GM10847 (cell line): ENCODE results near the gene ZDHHC19.

Experiments used
- POLR2A ChIP-seq: IDR thresholded peaks from 2 replicates; pipeline ENCODE4 v1.6.1; 2011; ENCODE audit not compliant: insufficient read length; ENCODE audit errors: extremely low read depth

The ZDHHC19 gene

GRCh38 chr3:196193736-196194541, 17.3 kb downstream of the ZDHHC19 start:
- no peak for TF ChIP-seq POLR2A

DNA sequence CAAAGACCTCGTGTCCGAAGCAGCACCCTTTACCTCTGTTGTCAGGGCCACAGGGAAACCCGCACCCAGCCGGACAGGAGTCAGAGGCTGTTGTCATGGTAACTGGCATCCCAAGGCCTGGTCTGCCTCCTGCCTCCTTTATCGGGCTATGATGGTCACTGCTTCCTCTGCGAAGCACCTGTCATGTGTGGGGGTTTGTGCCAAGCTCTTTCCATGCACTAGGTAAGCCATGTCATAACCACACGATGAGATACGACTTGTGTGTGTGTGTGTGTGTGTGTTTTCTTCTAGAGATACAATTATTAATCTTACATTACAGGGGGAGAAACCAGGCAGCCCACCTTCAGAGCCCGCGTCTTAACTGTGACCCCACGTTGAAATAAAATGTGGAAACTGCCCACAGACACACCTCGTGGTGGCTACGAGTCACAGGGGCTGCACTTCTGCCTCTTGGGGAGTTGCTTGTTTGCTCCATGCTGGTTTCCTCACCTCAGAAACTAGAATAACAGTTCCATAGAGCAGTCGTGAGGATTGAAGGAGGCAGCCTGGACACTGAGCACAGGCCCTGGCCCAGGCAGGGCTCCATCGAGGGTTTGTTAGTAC, 18.0 kb downstream of the ZDHHC19 start:
- TF ChIP-seq POLR2A = no peak

- TF ChIP-seq POLR2A = no peak
Observed at GRCh38 chr3:196192524-196193051, 18.6 kb downstream of the ZDHHC19 start.

DNA sequence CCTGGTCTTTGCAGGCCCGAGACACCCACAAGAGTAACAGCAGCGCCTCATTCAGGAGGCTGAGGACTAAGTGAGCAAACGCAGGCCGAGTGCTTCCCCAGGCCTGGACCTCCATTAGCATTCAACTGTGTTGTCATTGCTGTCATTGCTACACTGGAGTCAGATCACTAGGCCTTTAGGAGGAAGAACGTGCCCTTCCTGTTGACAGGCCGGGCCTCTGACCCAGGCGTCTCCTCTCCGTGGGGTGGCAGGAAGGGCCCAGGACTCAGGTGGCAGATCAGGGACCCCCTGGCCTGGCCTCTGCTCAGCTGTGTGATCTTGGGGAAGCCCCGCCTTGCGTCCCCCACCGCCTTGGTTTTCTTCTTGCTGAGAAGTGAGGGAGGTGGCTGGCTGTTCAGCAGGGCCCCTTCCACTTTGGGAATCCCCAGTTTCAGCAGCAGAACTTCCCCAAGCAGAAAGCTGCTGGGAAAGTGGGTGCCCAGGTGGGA, 19.1 kb downstream of the ZDHHC19 start:
- TF ChIP-seq POLR2A = no peak

- TF ChIP-seq POLR2A = no peak
Observed at GRCh38 chr3:196189566-196190347, 21.4 kb downstream of the ZDHHC19 start.

- peak; percentile 2 for TF ChIP-seq POLR2A
Observed at GRCh38 chr3:196186651-196187573, 24.3 kb downstream of the ZDHHC19 start.

DNA sequence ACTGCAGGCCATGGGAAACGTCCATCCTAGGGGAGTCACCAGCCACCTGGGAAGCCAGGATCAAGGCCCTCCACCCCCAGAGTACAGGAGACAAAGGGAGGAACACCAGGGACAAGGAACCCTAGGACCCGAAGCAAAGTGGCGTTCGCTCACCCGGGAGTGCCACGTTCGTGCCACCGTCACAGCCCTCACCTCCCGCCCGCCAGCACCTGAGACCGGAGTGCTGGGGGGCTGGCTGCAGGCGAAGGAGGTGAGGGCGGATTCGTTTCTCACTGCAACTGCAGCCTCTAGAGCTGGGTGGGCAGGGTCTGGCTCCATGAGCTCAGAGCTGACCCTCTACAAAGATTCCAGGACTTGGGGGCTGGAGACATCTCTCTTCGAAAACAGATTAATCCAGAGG, 26.3 kb downstream of the ZDHHC19 start:
- no peak for TF ChIP-seq POLR2A

- no peak for TF ChIP-seq POLR2A
Observed at GRCh38 chr3:196181127-196181546, 30.1 kb downstream of the ZDHHC19 start.

GRCh38 chr3:196180346-196180745, 30.9 kb downstream of the ZDHHC19 start:
- no peak for TF ChIP-seq POLR2A

- peak; percentile 34 for TF ChIP-seq POLR2A
Observed at GRCh38 chr3:196179380-196180308, 31.6 kb downstream of the ZDHHC19 start.

DNA sequence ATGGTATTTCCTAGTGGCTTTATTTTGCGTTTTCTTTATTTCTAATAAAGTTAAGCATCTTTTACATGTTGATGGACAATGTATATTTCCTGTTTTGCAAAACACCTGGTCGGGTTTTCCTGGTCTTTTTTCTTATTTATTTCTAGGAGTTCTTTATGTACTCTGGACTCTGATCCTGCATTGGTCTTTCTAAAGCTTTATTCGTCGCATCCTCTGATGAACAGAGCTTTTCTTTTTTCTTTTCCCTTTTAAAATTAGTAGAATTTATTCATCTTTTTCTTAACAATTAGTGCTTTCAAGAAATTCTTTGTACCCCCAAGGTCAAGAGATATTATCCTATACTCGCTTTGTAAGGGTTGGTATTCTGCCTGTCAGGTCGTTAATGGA, 32.2 kb downstream of the ZDHHC19 start:
- no peak for TF ChIP-seq POLR2A

GRCh38 chr3:196177967-196178366, 33.2 kb downstream of the ZDHHC19 start:
- no peak for TF ChIP-seq POLR2A

DNA sequence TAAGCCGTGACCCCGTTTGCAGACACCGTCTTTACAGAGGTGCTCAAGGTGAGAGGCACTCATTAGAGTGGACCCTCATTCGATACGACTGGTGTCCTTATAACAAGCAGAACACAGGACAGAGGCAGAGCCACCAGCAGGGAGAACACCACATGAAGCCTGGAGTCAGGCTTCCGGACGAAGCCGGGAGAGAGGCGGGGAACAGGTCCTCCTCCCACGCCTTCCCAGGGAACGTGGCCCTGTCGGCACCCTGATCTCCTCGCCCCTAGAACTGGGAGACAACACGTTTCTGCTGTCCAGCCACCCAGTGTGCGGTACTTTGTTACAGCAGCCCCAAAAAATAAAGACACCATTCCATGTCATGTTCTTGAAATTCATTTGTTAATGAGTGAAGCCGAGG, 33.6 kb downstream of the ZDHHC19 start:
- TF ChIP-seq POLR2A = no peak
